Adrenal gland (tissue), 12 donors: ENCODE results near the gene RET. TPM values are rescaled to one million over a fixed set of nuclear protein-coding genes. Genes with fewer than 3 reads are reported as not detected.

Experiments used
- DNase-seq, 7 donors: peaks; one replicate each; pipeline ENCODE4 v3.0.0-alpha.2; 2019 to 2020
- H3K27ac ChIP-seq, 5 donors: fragments of 200-600 bp; sonication (generic) in 4 of 5; 1 replicate in 3 of 5; 2 replicates in 2 of 5; pipeline versions ENCODE4 v1.5.1 to v1.8.0; 2016 to 2020; ENCODE audit warnings: mild to moderate bottlenecking in 1 of 5
- H3K27me3 ChIP-seq: fragments of 200-600 bp; 2 replicates; pipeline ENCODE4 v1.8.0; 2021
- H3K36me3 ChIP-seq, 2 donors: fragments of 200-600 bp; replicated peaks in 1 of 2; 1 replicate in 1 of 2; 2 replicates in 1 of 2; pipeline versions ENCODE4 v1.5.1 to v1.8.0; 2018 to 2022
- H3K4me1 ChIP-seq, 2 donors: fragments of 200-600 bp; replicated peaks in 1 of 2; 1 replicate in 1 of 2; 2 replicates in 1 of 2; pipeline versions ENCODE4 v1.5.1 to v1.8.0; 2018 to 2021
- H3K4me3 ChIP-seq, 4 donors: fragments of 200-600 bp; sonication (generic) in 3 of 4; one replicate each; pipeline ENCODE4 v1.5.1; 2016 to 2018
- H3K9me3 ChIP-seq, 3 donors: fragments of 200-600 bp; sonication (generic) in 1 of 3; replicated peaks in 1 of 3; 1 replicate in 2 of 3; 2 replicates in 1 of 3; pipeline versions ENCODE4 v1.5.1 to v1.8.0; 2016 to 2021
- POLR2A ChIP-seq, 2 donors: fragments of 450-650 bp; IDR thresholded peaks; one replicate each; pipeline ENCODE4 v1.6.1; 2017; ENCODE audit warnings: antibody characterized with exemption in 2 of 2, mild to moderate bottlenecking in 2 of 2, moderate library complexity in 1 of 2
- WGBS, 4 donors: extraction: QIAGEN DNeasy Blood & Tissue Kit in 2 of 4; methylation state at CpG; one replicate each; pipeline versions ENCODE4 v1.1.5 to v1.1.7; 2013 to 2017; 5-methylcytosine and 5-hydroxymethylcytosine counted together
- intact Hi-C, 2 donors: fragments of 100-400 bp; cut with DNase I; formaldehyde crosslinking; loops; one replicate each; pipeline versions ENCODE4 v1.14.1 to v1.15.0; 2022 to 2023
- polyA plus RNA-seq, 3 donors: library from polyadenylated mRNA; stranded (reverse); fragments of 200-250 nt in 2 of 3; fragments of 350-450 nt in 1 of 3; fragmentation: Illumina TruSeq in 1 of 3; extraction: RNeasy Lipid Tissue Mini Kit (QIAGEN cat#74804) in 1 of 3; gene quantifications; one replicate each; pipeline ENCODE4 v1.2.3, GENCODE V29; 2013 to 2014
- total RNA-seq, 9 donors: library from RNA; depleted of rRNA in 4 of 9; stranded (reverse); fragments of >200 nt in 4 of 9; fragments of 120-200 nt in 1 of 9; fragmentation: NEBNext Ultra II Directional in 1 of 9; extraction: Animal tissue kit (Norgen Biotek cat#: 25700) in 1 of 9; gene quantifications; one replicate each; pipeline versions ENCODE4 v1.1.0 to v1.2.4, GENCODE V29; 2013 to 2023
- TF ChIP-seq, protein P1 (sequence below), 6 experiments: fragments of 450-650 bp in 4 of 6; fragments of 200-600 bp in 2 of 6; sonication (generic) in 1 of 6; IDR thresholded peaks; 1 replicate in 5 of 6; 2 replicates in 1 of 6; pipeline versions ENCODE4 v1.5.1 to v1.8.0; 2016 to 2021; ENCODE audit warnings: antibody characterized with exemption in 6 of 6, mild to moderate bottlenecking in 2 of 6, moderate library complexity in 1 of 6
- donor health status: healthy with polysubstance abuse.
- donor health status: Bipolar disorder and iron deficiency.
- donor health status: DM: yes; HTN: yes; CAD: no.
- donor health status: DM: no; HTN: no; CAD: no.
- donor health status: DM: no; HTN: no; CAD: no.
- donor health status: DM: yes; HTN: yes; CAD: no.

RET gene
- total and polyA plus RNA-seq, 12 donors = 1.6 to 43.6 (median 6.0) TPM

- Histone ChIP-seq H3K27ac (no peak overlapping the region), H3K4me1 (no peaks in the 10 kb centered on the region), H3K27me3 (no peaks in the 10 kb centered on the region), H3K9me3 (no peaks in the 10 kb centered on the region), H3K4me3 (no peak overlapping the region), H3K36me3 (no peaks in the 10 kb centered on the region)
- intact Hi-C loops = no loop called here
- TF ChIP-seq POLR2A (IDR thresholded peaks at IDR 0.05) = no peak
- TF ChIP-seq, protein P1, sequence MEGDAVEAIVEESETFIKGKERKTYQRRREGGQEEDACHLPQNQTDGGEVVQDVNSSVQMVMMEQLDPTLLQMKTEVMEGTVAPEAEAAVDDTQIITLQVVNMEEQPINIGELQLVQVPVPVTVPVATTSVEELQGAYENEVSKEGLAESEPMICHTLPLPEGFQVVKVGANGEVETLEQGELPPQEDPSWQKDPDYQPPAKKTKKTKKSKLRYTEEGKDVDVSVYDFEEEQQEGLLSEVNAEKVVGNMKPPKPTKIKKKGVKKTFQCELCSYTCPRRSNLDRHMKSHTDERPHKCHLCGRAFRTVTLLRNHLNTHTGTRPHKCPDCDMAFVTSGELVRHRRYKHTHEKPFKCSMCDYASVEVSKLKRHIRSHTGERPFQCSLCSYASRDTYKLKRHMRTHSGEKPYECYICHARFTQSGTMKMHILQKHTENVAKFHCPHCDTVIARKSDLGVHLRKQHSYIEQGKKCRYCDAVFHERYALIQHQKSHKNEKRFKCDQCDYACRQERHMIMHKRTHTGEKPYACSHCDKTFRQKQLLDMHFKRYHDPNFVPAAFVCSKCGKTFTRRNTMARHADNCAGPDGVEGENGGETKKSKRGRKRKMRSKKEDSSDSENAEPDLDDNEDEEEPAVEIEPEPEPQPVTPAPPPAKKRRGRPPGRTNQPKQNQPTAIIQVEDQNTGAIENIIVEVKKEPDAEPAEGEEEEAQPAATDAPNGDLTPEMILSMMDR (IDR thresholded peaks at IDR 0.05) = no peak
- WGBS, 4 donors = 69 to 73% (median 70%) methylated on average over 1 of the region's 1 CpG
- no peak for DNase-seq
Measured at GRCh38 chr10:43032613-43033012, 44.3 kb upstream of the RET start.

- H3K27me3 ChIP-seq = no peaks in the 10 kb centered on the region
- 32 to 54% (median 48%) methylated on average over 4 of the region's 4 CpGs for WGBS, 4 donors
- H3K4me1 ChIP-seq = no peaks in the 10 kb centered on the region
- intact Hi-C loops = no loop called here
- H3K27ac ChIP-seq = no peak overlapping the region
- H3K4me3 ChIP-seq = no peak overlapping the region
- DNase-seq = no peak
- no peaks in the 10 kb centered on the region for H3K9me3 ChIP-seq
- TF ChIP-seq POLR2A (IDR thresholded peaks at IDR 0.05) = no peak
- TF ChIP-seq, protein P1 (IDR thresholded peaks at IDR 0.05) = no peak
- no peaks in the 10 kb centered on the region for H3K36me3 ChIP-seq
Measured at GRCh38 chr10:43035800-43036199, 41.1 kb upstream of the RET start.

DNA sequence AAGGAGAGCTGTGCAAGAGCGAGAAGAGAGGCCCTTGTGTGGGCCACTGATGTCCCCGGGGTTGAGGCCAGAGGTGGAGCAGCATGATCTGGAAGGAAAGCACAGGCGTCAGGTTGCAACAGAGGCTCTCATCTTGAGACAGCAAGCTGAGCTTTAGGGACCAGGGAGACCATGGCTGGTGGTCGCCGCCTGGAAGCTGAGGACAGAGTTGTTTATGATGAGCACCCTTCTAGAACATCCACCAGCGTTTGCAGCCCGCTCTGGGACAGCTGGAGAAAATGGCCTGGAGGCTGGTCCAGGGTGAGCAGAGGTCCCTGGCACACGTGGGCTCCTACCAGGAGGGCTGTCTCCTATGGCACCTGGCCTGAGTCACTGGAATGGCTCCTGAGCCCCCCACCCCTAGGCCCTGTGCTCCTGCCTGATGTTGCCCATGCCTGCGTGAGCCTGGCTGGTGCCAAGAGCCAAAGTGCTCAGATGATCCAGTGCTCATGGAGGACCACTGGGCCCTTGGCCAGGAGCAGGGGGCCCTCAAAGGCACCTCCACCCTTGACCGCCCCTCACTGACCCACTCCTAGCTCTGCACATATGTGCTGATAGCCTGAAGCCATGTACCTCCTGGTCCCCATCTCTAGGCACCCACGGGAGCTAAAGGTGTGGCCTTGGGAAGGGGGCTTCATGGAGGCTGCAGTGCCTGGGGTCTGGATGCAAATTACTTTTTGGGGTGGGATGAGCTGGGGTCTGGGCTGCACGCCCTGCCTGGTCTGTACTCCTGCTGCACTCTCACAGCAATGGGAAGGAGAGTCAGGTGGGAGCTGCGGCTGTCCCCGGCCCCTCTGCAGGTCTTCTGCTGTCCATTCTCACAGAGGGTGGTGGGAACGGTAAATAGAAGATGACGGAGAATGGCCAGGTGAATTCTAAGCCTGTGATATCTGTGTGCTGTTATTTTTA, 40.1 kb upstream of the RET start:
- Histone ChIP-seq H3K27me3 (no peaks in the 10 kb centered on the region), H3K4me3 (no peak overlapping the region), H3K9me3 (no peaks in the 10 kb centered on the region), H3K4me1 (no peaks in the 10 kb centered on the region), H3K27ac (no peak overlapping the region), H3K36me3 (no peaks in the 10 kb centered on the region)
- TF ChIP-seq, protein P1 (IDR thresholded peaks at IDR 0.05) = no peak
- no peak for TF ChIP-seq POLR2A (IDR thresholded peaks at IDR 0.05)
- WGBS, 4 donors = 68 to 84% (median 79%) methylated on average over 8 to 16 of the region's 16 CpGs
- DNase-seq = no peak
- intact Hi-C loops = no loop called here

- Histone ChIP-seq H3K9me3 (no peaks in the 10 kb centered on the region), H3K4me1 (no peaks in the 10 kb centered on the region), H3K27ac (no peak overlapping the region), H3K4me3 (no peak overlapping the region), H3K36me3 (no peaks in the 10 kb centered on the region), H3K27me3 (no peaks in the 10 kb centered on the region)
- 69 to 83% (median 77%) methylated on average over 6 of the region's 6 CpGs for WGBS, 4 donors
- intact Hi-C loops = no loop called here
- DNase-seq = no peak
- no peak for TF ChIP-seq POLR2A (IDR thresholded peaks at IDR 0.05)
- TF ChIP-seq, protein P1 (IDR thresholded peaks at IDR 0.05) = no peak
Measured at GRCh38 chr10:43037440-43037839, 39.4 kb upstream of the RET start.
